GM21529 (cell line): Measurements from ENCODE around the gene SPRED3.
A peak's percentile ranks its signal among the peaks of the same experiment; 100 is the strongest.
"Not testable (repeated sequence)": the region's sequence is repeated elsewhere in the genome, so short reads cannot be mapped to it uniquely, and the experiment has no call there.

Experiments
- ATAC-seq: cut with Tn5 transposase; IDR thresholded peaks from one replicate; pipeline ENCODE4 v1.9.1; 2021; ENCODE audit not compliant: unreplicated experiment

SPRED3 gene

GRCh38 chr19:38389957-38390924 lies 1.7 kb downstream of the SPRED3 start:
- no peak for ATAC-seq

GRCh38 chr19:38391911-38392464 lies 3.5 kb downstream of the SPRED3 start:
- no peak for ATAC-seq

DNA sequence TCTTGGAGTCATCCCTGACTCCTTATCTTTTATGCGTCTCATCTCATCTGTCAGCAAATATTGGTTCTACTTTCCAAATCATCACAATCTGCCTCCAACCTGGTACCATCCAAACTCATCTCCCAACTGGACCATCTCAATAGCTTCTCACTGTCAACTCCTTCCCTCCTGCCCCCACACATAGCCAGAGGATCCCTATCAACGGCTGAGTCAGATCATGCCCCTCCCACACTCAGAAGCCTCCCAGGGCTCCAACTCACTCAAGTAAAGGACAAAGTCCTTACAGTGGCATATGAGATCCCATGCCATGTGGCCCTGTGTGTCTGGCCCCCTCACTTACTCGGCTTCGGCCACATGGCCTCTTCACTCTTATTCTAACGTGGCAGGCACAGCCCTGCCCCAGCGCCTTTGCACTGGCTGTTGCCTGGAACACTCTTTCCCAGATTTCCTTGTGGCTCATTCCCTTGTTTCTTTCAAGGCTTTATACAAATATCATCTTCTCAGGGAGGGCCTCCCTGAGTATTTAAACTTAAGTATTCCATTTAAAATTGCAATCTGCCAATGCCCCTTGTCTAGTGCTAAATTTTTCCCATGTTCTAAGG lies 4.3 kb downstream of the SPRED3 start:
- no peak for ATAC-seq

- ATAC-seq, result no peak
Measured at GRCh38 chr19:38394488-38394887, 6.0 kb downstream of the SPRED3 start.

DNA sequence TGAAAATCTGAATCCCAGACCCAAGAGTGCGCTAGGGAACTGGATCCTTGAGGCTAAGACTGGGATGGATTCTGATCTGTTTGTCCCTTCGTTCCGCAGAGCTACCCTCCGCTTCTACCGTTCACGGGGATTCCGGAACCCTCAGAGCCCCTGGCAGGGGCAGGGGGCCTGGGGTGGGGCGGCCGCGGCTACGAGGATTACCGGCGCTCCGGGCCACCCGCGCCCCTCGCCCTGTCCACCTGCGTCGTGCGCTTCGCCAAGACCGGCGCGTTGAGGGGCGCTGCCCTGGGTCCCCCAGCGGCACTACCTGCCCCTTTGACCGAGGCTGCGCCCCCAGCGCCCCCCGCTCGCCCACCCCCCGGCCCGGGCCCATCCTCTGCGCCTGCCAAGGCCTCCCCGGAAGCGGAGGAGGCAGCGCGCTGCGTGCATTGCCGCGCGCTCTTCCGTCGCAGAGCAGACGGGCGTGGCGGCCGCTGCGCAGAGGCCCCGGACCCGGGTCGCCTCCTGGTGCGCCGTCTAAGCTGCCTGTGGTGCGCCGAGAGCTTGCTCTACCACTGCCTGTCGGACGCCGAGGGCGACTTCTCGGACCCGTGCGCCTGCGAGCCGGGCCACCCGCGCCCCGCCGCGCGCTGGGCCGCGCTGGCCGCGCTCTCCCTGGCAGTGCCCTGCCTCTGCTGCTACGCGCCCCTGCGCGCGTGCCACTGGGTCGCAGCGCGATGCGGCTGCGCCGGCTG lies 7.1 kb downstream of the SPRED3 start:
- no peak for ATAC-seq

GRCh38 chr19:38399081-38399480 lies 10.6 kb downstream of the SPRED3 start:
- ATAC-seq, result no peak

DNA sequence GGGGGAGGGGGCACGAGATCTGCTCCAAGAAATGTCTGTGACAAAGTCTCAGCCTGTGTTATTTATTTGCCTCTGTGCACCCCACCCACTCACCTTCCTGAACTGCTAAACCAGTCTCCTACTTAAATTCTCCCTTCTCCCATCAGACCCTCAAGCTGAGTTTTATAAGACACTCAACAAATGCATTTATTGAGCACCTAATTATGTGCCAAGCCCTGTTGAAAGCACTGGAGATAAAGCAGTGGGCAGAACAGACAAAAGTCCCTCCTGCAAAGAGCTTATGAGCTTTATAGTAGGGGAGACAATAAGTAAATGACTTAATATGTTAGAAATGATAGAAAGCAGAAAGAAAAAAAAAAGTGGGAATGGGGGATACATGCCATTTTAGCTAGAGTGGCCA lies 11.0 kb downstream of the SPRED3 start:
- no peak for ATAC-seq

- no peak for ATAC-seq
Measured at GRCh38 chr19:38400361-38400760, 11.9 kb downstream of the SPRED3 start.

DNA sequence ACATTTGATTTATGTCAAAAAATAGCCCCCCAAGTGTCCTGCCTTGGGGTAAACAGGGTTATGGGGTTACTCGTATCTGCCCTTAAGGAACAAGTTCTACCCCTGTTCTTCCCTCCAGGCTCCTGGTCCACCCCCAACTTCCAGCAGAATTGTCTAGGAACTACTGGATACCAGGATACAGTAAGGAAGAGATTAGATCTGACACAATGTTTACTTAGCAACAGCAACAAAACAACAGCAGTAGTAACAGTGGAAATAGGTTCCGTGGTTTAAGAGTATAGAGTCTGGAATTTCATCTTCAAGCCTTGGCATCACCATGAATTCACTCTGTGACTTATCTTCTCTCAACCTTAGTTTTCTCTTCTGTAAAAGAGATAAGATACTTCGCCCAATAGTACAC lies 12.7 kb downstream of the SPRED3 start:
- ATAC-seq, result no peak

DNA sequence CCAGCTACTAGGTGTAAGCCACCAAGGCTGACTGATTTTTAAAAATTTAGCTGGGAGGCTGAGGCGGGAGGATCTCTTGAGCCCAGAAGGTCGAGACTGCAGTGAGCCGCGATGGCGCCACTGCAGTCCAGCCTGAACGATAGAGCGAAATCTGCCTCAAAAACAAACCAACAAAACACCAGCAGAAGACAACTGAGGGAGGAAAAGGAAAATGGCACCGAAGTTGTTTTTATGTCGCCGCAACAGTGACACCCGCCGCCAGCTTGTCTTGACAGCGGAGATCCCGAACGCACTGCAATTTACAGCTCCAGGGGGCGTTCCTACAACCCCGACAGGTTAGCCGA lies 14.1 kb downstream of the SPRED3 start:
- no peak for ATAC-seq

- peak; percentile 88 for ATAC-seq
Measured at GRCh38 chr19:38402967-38403674, 14.6 kb downstream of the SPRED3 start, which contains the start of gene FAM98C. TSS of gene FAM98C (plus strand) at chr19:38403093. CDS start at chr19:38403154, 61 bp downstream.

DNA sequence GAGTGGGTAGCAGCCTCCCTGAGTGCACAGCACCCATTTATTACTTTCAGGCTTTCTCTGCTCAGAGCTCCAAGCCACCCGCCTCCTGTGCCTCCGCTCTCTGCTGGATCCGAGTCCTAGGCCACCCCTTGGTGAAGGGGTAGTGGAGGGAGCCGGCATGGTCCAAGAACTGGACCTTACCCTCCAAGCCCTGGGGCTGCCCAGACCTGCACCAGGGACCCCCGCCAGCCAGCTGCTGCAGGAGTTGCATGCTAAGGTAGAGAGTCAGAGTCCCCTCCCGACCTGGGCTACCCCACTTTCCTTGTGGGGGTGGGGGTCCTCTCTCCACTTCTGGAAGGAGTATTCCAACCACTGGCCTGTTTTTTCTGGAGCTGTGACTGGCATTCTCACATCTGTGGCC lies 16.4 kb downstream of the SPRED3 start:
- ATAC-seq, result no peak

- no peak for ATAC-seq
Measured at GRCh38 chr19:38405276-38405675, 16.8 kb downstream of the SPRED3 start.

GRCh38 chr19:38409631-38410133 lies 21.2 kb downstream of the SPRED3 start:
- ATAC-seq, result no peak

DNA sequence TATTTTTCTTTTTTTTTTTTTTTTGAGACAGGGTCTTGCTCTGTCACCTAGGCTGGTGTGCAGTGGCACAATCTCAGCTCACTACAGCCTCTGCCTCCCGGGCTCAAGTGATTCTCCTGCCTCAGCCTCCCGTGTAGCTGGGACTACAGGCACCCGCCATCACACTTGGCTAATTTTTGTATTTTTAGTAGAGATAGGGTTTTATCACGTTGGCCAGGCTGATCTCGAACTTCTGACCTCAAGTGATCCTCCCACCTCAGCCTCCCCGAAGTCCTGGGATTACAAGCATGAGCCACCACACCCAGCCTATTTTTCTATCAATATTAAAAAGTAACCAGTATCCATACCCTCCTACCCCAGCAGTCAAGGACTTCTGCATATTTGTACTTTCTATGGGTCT lies 21.9 kb downstream of the SPRED3 start:
- ATAC-seq, result not testable (repeated sequence)

GRCh38 chr19:38411041-38411712 lies 22.7 kb downstream of the SPRED3 start:
- ATAC-seq, result no peak

GRCh38 chr19:38411898-38412297 lies 23.4 kb downstream of the SPRED3 start:
- ATAC-seq, result not testable (repeated sequence)

- no peak for ATAC-seq
Measured at GRCh38 chr19:38412491-38412890, 24.0 kb downstream of the SPRED3 start.

DNA sequence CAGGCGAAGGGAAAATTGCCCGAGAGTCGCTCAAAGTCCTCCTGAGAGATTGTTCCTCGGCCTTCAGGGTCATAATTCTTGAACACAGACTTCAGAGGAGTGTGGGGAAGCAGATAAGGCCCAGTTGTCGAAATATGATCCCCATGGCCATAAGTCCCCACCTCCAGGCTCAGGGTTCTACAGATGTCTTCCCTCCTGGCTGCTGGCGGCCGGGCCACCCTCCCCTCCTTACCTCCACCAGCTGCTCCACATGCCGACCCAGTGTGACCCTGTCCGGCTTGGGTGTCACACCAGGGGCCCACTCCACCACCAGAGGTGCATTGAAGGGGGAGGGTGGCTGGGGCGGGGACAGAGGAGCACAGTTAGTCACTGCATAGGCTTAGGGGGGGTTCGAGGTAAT lies 24.5 kb downstream of the SPRED3 start:
- no peak for ATAC-seq

DNA sequence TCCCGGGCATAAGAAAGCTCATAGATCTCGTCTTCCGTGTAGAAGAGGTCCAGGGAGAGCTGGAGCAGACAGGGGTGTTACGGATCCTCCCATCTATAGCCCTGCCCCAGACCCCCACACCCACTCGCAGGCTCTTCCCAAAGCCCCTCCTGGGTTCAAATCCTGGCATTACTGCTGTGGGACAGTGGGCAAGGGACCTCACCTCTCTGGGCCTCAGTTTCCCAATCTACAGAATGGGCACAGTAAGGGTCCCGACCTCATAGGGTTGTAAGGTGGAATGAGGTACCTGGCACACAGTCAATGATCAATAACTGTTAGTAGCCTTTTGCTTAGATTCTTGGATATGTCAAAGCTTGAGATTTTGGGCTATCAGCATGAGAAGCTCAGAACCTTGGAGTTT lies 24.9 kb downstream of the SPRED3 start:
- ATAC-seq, result no peak
